Measurements from ENCODE around the gene ADCY9. TPM values are rescaled to one million over a fixed set of nuclear protein-coding genes. Genes with fewer than 3 reads are reported as not detected.

Gene ADCY9
- total RNA-seq, 1 experiment from 2014 or later = 11.5 TPM

- DNase-seq (ENCODE audit: low spot score) (no peak), ATAC-seq (no peak)
- Mint-ChIP-seq H3K27me3 (ENCODE audit: low read depth) (no peaks in the 10 kb centered on the region), H3K4me3 (no peak overlapping the region), H3K27ac (no peak overlapping the region), H3K36me3 (no peaks in the 10 kb centered on the region), H3K9me3 (no peaks in the 10 kb centered on the region), H3K4me1 (peaks cover 27% of the 10 kb centered on the region)
- POLR2A ChIA-PET = no interaction called here
- TF ChIP-seq ZNF671 (CRISPR knock-in tag; IDR thresholded peaks at IDR 0.05) = no peak
- no peak for TF ChIP-seq E2F5 (CRISPR knock-in tag; IDR thresholded peaks at IDR 0.05)
- no peak for TF ChIP-seq ZNF423 (CRISPR knock-in tag; IDR thresholded peaks at IDR 0.05)
- no peak for TF ChIP-seq ZNF396 (CRISPR knock-in tag; IDR thresholded peaks at IDR 0.05; ENCODE audit: borderline replicate concordance)
- no peak for TF ChIP-seq MYBL2 (CRISPR knock-in tag; IDR thresholded peaks at IDR 0.05)
- no peak for TF ChIP-seq TCF7 (CRISPR knock-in tag; IDR thresholded peaks at IDR 0.05; ENCODE audit: low read depth)
- no peak for TF ChIP-seq JAZF1 (CRISPR knock-in tag; IDR thresholded peaks at IDR 0.05)
- no peak for TF ChIP-seq ZNF317 (CRISPR knock-in tag; IDR thresholded peaks at IDR 0.05; ENCODE audit: borderline replicate concordance, low read depth)
- no peak for TF ChIP-seq NFYB (CRISPR knock-in tag; conservative IDR thresholded peaks at IDR 0.05; ENCODE audit: low read depth)
- TF ChIP-seq NR2C2 (CRISPR knock-in tag; IDR thresholded peaks at IDR 0.05) = no peak
- TF ChIP-seq ELF4 (CRISPR knock-in tag; IDR thresholded peaks at IDR 0.05; ENCODE audit: low read depth) = no peak
- TF ChIP-seq, protein P1, sequence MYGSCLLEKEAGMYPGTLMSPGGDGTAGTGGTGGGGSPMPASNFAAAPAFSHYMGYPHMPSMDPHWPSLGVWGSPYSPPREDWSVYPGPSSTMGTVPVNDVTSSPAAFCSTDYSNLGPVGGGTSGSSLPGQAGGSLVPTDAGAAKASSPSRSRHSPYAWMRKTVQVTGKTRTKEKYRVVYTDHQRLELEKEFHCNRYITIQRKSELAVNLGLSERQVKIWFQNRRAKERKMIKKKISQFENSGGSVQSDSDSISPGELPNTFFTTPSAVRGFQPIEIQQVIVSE (CRISPR knock-in tag; IDR thresholded peaks at IDR 0.05; ENCODE audit: borderline replicate concordance) = no peak
- no peak for TF ChIP-seq TEAD1 (CRISPR knock-in tag; IDR thresholded peaks at IDR 0.05)
- TF ChIP-seq ESRRA (CRISPR knock-in tag; IDR thresholded peaks at IDR 0.05; ENCODE audit: borderline replicate concordance) = no peak
- no peak for TF ChIP-seq JUN (CRISPR knock-in tag; IDR thresholded peaks at IDR 0.05)
- no peak for TF ChIP-seq E2F4 (CRISPR knock-in tag; IDR thresholded peaks at IDR 0.05; ENCODE audit: borderline replicate concordance, low read depth)
- CTCF ChIA-PET = interaction anchor here (0.6 kb wide), 1 partner anchor 1389 kb away, joined by 3 read pairs; no protein-coding TSS in a partner anchor
Observed at GRCh38 chr16:4091240-4092012, 24.8 kb downstream of the ADCY9 start.

- Mint-ChIP-seq H3K9me3 (no peaks in the 10 kb centered on the region), H3K4me3 (no peak overlapping the region), H3K36me3 (no peaks in the 10 kb centered on the region), H3K27me3 (ENCODE audit: low read depth) (no peaks in the 10 kb centered on the region), H3K27ac (0 out of 2 replicates have a peak overlapping the region, but pooled peaks have one; percentile 38), H3K4me1 (peaks cover 22% of the 10 kb centered on the region)
- DNase-seq (ENCODE audit: low spot score) (no peak), ATAC-seq (no peak)
- CTCF ChIA-PET = interaction anchor here (0.6 to 1.1 kb wide), 3 partner anchors 107 to 1390 kb away, joined by 3 to 4 read pairs (median 3); no protein-coding TSS in a partner anchor
- POLR2A ChIA-PET = no interaction called here
- TF ChIP-seq SP1 (CRISPR knock-in tag; conservative IDR thresholded peaks at IDR 0.05) (no peak), HMGXB4 (CRISPR knock-in tag; IDR thresholded peaks at IDR 0.05) (no peak), PRRX2 (CRISPR knock-in tag; IDR thresholded peaks at IDR 0.05) (no peak), E2F1 (CRISPR knock-in tag; IDR thresholded peaks at IDR 0.05) (no peak), NFYB (CRISPR knock-in tag; conservative IDR thresholded peaks at IDR 0.05; ENCODE audit: low read depth) (no peak), CBFB (CRISPR knock-in tag; IDR thresholded peaks at IDR 0.05; ENCODE audit: low read depth) (no peak)
- TF ChIP-seq, protein P2, sequence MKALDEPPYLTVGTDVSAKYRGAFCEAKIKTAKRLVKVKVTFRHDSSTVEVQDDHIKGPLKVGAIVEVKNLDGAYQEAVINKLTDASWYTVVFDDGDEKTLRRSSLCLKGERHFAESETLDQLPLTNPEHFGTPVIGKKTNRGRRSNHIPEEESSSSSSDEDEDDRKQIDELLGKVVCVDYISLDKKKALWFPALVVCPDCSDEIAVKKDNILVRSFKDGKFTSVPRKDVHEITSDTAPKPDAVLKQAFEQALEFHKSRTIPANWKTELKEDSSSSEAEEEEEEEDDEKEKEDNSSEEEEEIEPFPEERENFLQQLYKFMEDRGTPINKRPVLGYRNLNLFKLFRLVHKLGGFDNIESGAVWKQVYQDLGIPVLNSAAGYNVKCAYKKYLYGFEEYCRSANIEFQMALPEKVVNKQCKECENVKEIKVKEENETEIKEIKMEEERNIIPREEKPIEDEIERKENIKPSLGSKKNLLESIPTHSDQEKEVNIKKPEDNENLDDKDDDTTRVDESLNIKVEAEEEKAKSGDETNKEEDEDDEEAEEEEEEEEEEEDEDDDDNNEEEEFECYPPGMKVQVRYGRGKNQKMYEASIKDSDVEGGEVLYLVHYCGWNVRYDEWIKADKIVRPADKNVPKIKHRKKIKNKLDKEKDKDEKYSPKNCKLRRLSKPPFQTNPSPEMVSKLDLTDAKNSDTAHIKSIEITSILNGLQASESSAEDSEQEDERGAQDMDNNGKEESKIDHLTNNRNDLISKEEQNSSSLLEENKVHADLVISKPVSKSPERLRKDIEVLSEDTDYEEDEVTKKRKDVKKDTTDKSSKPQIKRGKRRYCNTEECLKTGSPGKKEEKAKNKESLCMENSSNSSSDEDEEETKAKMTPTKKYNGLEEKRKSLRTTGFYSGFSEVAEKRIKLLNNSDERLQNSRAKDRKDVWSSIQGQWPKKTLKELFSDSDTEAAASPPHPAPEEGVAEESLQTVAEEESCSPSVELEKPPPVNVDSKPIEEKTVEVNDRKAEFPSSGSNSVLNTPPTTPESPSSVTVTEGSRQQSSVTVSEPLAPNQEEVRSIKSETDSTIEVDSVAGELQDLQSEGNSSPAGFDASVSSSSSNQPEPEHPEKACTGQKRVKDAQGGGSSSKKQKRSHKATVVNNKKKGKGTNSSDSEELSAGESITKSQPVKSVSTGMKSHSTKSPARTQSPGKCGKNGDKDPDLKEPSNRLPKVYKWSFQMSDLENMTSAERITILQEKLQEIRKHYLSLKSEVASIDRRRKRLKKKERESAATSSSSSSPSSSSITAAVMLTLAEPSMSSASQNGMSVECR (CRISPR knock-in tag; IDR thresholded peaks at IDR 0.05; ENCODE audit: borderline replicate concordance) = no peak
- TF ChIP-seq, protein P3, sequence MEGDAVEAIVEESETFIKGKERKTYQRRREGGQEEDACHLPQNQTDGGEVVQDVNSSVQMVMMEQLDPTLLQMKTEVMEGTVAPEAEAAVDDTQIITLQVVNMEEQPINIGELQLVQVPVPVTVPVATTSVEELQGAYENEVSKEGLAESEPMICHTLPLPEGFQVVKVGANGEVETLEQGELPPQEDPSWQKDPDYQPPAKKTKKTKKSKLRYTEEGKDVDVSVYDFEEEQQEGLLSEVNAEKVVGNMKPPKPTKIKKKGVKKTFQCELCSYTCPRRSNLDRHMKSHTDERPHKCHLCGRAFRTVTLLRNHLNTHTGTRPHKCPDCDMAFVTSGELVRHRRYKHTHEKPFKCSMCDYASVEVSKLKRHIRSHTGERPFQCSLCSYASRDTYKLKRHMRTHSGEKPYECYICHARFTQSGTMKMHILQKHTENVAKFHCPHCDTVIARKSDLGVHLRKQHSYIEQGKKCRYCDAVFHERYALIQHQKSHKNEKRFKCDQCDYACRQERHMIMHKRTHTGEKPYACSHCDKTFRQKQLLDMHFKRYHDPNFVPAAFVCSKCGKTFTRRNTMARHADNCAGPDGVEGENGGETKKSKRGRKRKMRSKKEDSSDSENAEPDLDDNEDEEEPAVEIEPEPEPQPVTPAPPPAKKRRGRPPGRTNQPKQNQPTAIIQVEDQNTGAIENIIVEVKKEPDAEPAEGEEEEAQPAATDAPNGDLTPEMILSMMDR (IDR thresholded peaks at IDR 0.05) = no peak
Observed at GRCh38 chr16:4090351-4090851, 25.8 kb downstream of the ADCY9 start.
